H1 (cell line): ENCODE measurements around the gene RPP14. TPM values are rescaled to one million over a fixed set of nuclear protein-coding genes. Genes with fewer than 3 reads are reported as not detected.

Source experiments
- CTCF ChIA-PET: fragments of 300-600 bp; sonication (Branson Sonifier 250); formaldehyde crosslinking; loops from one replicate; lab custom pipeline; 2021; ENCODE audit not compliant: partially characterized antibody; lab: Charles Lee
- POLR2A ChIA-PET: fragments of 300-600 bp; sonication (Branson Sonifier 250); formaldehyde crosslinking; loops from one replicate; lab custom pipeline; 2021; ENCODE audit warnings: inconsistent platforms; ENCODE audit not compliant: partially characterized antibody; lab: Charles Lee
- DNase-seq, 2 experiments: peaks; one replicate each; pipeline versions ENCODE4 v3.0.0 to v3.0.0-alpha.2; 2010 to 2022; ENCODE audit warnings: low spot score in 2 of 2, low read depth in 1 of 2, mixed read lengths in 1 of 2
- FAIRE-seq: peaks from 2 replicates; lab custom pipeline; 2011; peaks lifted over from hg19 to GRCh38; lab: Jason Lieb, UNC
- H2AFZ ChIP-seq: 2 replicates; pipeline ENCODE4 v1.8.1; 2012; ENCODE audit warnings: low read length, inconsistent platforms
- H2AK5ac ChIP-seq: 2 replicates; pipeline ENCODE4 v1.6.1; 2013; ENCODE audit warnings: low read depth, low read length
- H2BK120ac ChIP-seq: replicated peaks from 2 replicates; pipeline ENCODE3; 2013; ENCODE audit warnings: low read depth, low read length, inconsistent platforms
- H2BK12ac ChIP-seq: 2 replicates; pipeline ENCODE4 v1.6.1; 2013; ENCODE audit warnings: low read depth, low read length
- H2BK15ac ChIP-seq: 2 replicates; pipeline ENCODE4 v1.6.1; 2013; ENCODE audit warnings: low read length
- H2BK20ac ChIP-seq: 2 replicates; pipeline ENCODE4 v1.6.1; 2013; ENCODE audit warnings: low read length
- H2BK5ac ChIP-seq: 2 replicates; pipeline ENCODE4 v1.6.1; 2013; ENCODE audit warnings: low read depth, low read length
- H3K14ac ChIP-seq: 2 replicates; pipeline ENCODE4 v1.6.1; 2013; ENCODE audit warnings: inconsistent platforms; ENCODE audit not compliant: insufficient read length
- H3K18ac ChIP-seq: 2 replicates; pipeline ENCODE4 v1.6.1; 2013; ENCODE audit warnings: low read length; ENCODE audit errors: extremely low read depth
- H3K23ac ChIP-seq: 2 replicates; pipeline ENCODE4 v1.6.1; 2013; ENCODE audit warnings: inconsistent platforms; ENCODE audit not compliant: insufficient read length
- H3K23me2 ChIP-seq: 2 replicates; pipeline ENCODE4 v1.6.1; 2013; ENCODE audit warnings: low read depth, low read length
- H3K27ac ChIP-seq: 2 replicates; pipeline ENCODE4 v1.6.1; 2011; ENCODE audit warnings: low read depth, low read length, inconsistent platforms
- H3K27me3 ChIP-seq, 4 experiments: replicated peaks in 1 of 4; 1 replicate in 1 of 4; 2 replicates in 3 of 4; pipeline versions ENCODE4 v1.6.1 to v1.8.1; 2011 to 2013; ENCODE audit warnings: low read length in 3 of 4, mild to moderate bottlenecking in 3 of 4, inconsistent platforms in 2 of 4, mixed read lengths in 2 of 4, moderate library complexity in 1 of 4; ENCODE audit not compliant: control insufficient read depth in 3 of 4, insufficient read depth in 3 of 4; ENCODE audit errors: extremely low read depth in 1 of 4
- H3K36me3 ChIP-seq, 4 experiments: 2 replicates each; pipeline versions ENCODE4 v1.6.1 to v1.8.1; 2011 to 2013; ENCODE audit warnings: mild to moderate bottlenecking in 4 of 4, low read length in 3 of 4, moderate library complexity in 2 of 4, control low read depth in 1 of 4, inconsistent platforms in 1 of 4; ENCODE audit not compliant: insufficient read depth in 4 of 4, control insufficient read depth in 2 of 4
- H3K4ac ChIP-seq: replicated peaks from 2 replicates; pipeline ENCODE3; 2013; ENCODE audit warnings: low read length, low read depth, mixed read lengths, inconsistent platforms; ENCODE audit not compliant: insufficient read length
- H3K4me1 ChIP-seq, 4 experiments: replicated peaks in 1 of 4; 1 replicate in 1 of 4; 2 replicates in 3 of 4; pipeline versions ENCODE4 v1.6.1 to v1.8.1; 2011 to 2013; ENCODE audit warnings: low read length in 3 of 4, inconsistent platforms in 2 of 4, mixed read lengths in 1 of 4; ENCODE audit not compliant: insufficient read depth in 4 of 4, control insufficient read depth in 3 of 4
- H3K4me2 ChIP-seq, 2 experiments: 2 replicates each; pipeline versions ENCODE4 v1.6.1 to v1.8.1; 2011 to 2013; ENCODE audit warnings: low read depth in 2 of 2, low read length in 2 of 2, control low read depth in 1 of 2, inconsistent platforms in 1 of 2, mild to moderate bottlenecking in 1 of 2; ENCODE audit not compliant: insufficient read depth in 1 of 2
- H3K4me3 ChIP-seq, 4 experiments: fragments of 200-600, 300-600 bp in 1 of 4; sonication (generic), shearing (Covaris generic), sonication (Bioruptor Twin) in 1 of 4; 2 replicates each; pipeline versions ENCODE4 v1.5.1 to v1.8.1; 2011 to 2016; ENCODE audit warnings: low read length in 4 of 4, low read depth in 3 of 4, control low read depth in 2 of 4, inconsistent platforms in 2 of 4, mild to moderate bottlenecking in 2 of 4, mixed read lengths in 1 of 4, moderate library complexity in 1 of 4; ENCODE audit not compliant: insufficient read depth in 2 of 4; ENCODE audit errors: extremely low read depth in 1 of 4
- H3K56ac ChIP-seq: replicated peaks from 2 replicates; pipeline ENCODE3; 2013; ENCODE audit warnings: low read depth, mild to moderate bottlenecking, mixed read lengths, low read length, inconsistent platforms; ENCODE audit not compliant: insufficient read length
- H3K79me1 ChIP-seq: 2 replicates; pipeline ENCODE4 v1.6.1; 2013; ENCODE audit warnings: low read depth, low read length, control low read depth
- H3K79me2 ChIP-seq, 2 experiments: 2 replicates each; pipeline versions ENCODE4 v1.6.1 to v1.8.1; 2012 to 2013; ENCODE audit warnings: low read length in 2 of 2, mild to moderate bottlenecking in 2 of 2, inconsistent platforms in 1 of 2; ENCODE audit not compliant: insufficient read depth in 2 of 2, control insufficient read depth in 1 of 2
- H3K9ac ChIP-seq, 4 experiments: replicated peaks in 1 of 4; 1 replicate in 1 of 4; 2 replicates in 3 of 4; pipeline versions ENCODE4 v1.6.1 to v1.8.1; 2011 to 2013; ENCODE audit warnings: low read depth in 3 of 4, low read length in 3 of 4, control low read depth in 2 of 4, mild to moderate bottlenecking in 2 of 4, moderate library complexity in 2 of 4, inconsistent platforms in 1 of 4; ENCODE audit errors: extremely low read depth in 1 of 4
- H3K9me3 ChIP-seq, 2 experiments: 2 replicates each; pipeline versions ENCODE4 v1.6.1 to v1.8.1; 2012 to 2013; ENCODE audit warnings: mild to moderate bottlenecking in 2 of 2, moderate library complexity in 2 of 2, control low read depth in 1 of 2, inconsistent platforms in 1 of 2, low read depth in 1 of 2, low read length in 1 of 2, mixed read lengths in 1 of 2; ENCODE audit not compliant: insufficient read depth in 2 of 2
- H4K20me1 ChIP-seq, 2 experiments: replicated peaks in 1 of 2; 2 replicates each; pipeline versions ENCODE3 to v1.8.1; 2011 to 2013; ENCODE audit warnings: inconsistent platforms in 2 of 2, low read length in 2 of 2, mild to moderate bottlenecking in 1 of 2; ENCODE audit not compliant: insufficient read depth in 2 of 2, control insufficient read depth in 1 of 2
- H4K5ac ChIP-seq: 2 replicates; pipeline ENCODE4 v1.6.1; 2013; ENCODE audit warnings: low read length, low read depth, mixed read lengths, inconsistent platforms; ENCODE audit not compliant: insufficient read length
- H4K8ac ChIP-seq: 2 replicates; pipeline ENCODE4 v1.8.0; 2013; ENCODE audit warnings: mild to moderate bottlenecking, moderate library complexity, low read length, inconsistent platforms; ENCODE audit not compliant: insufficient read depth; ENCODE audit errors: extremely low read depth
- H4K91ac ChIP-seq: replicated peaks from 2 replicates; pipeline ENCODE3; 2013; ENCODE audit warnings: low read length, mixed read lengths, inconsistent platforms; ENCODE audit not compliant: insufficient read length
- MAFK ChIP-seq: IDR thresholded peaks from 2 replicates; pipeline ENCODE4 v1.6.1; 2012; ENCODE audit warnings: low read depth, mild to moderate bottlenecking, improper control_type of control experiment, low read length
- WGBS, 2 experiments: shearing (Covaris generic) in 1 of 2; methylation state at CpG; one replicate each; pipeline versions ENCODE4 v1.1.6 to v1.1.7; 2013 to 2015; ENCODE audit warnings: low lambda C conversion rate in 2 of 2, mixed read lengths in 2 of 2, inconsistent platforms in 1 of 2, low coverage in 1 of 2, missing lambda C conversion rate in 1 of 2; ENCODE audit not compliant: insufficient replicate concordance in 2 of 2, insufficient coverage in 1 of 2, insufficient read length in 1 of 2; ENCODE audit errors: extremely low coverage in 1 of 2, missing lambda C conversion rate in 1 of 2; 5-methylcytosine and 5-hydroxymethylcytosine counted together
- polyA plus RNA-seq, 7 experiments: library from polyadenylated mRNA; depleted of rRNA in 3 of 7; stranded (reverse) in 5 of 7; unstranded in 2 of 7; fragments of >200 nt in 5 of 7; fragments of 200-250 nt in 2 of 7; gene quantifications; 1 replicate in 5 of 7; 2 replicates in 1 of 7; 4 replicates in 1 of 7; pipeline versions ENCODE4 v1.2.1 to v1.2.3, GENCODE V29; 2011 to 2013; ENCODE audit warnings: missing spikeins in 2 of 7, mixed read lengths in 2 of 7
- total RNA-seq: library from RNA; stranded (reverse); fragmentation: NEBNext Ultra II Directional; extraction: Animal tissue kit (Norgen Biotek cat#: 25700); gene quantifications from 2 replicates; pipeline ENCODE4 v1.2.1, GENCODE V29; 2021

RPP14 gene
- total and polyA plus RNA-seq, 2 of the 8 experiments (the other 6 are each of a cell fraction or from before 2014, with no cell fraction given): 11.7 to 23.4 TPM

GRCh38 chr3:58369038-58369437 lies 63.0 kb downstream of the RPP14 start:
- no peak overlapping the region for H3K18ac ChIP-seq
- H2BK20ac ChIP-seq: no peak overlapping the region
- H2BK12ac ChIP-seq: no peak overlapping the region
- H3K4me3 ChIP-seq: no peak overlapping the region
- H2BK5ac ChIP-seq: no peak overlapping the region
- 76% methylated on average over 1 of the region's 1 CpG; no CpG with 5 or more reads in 1 of the 2 experiments for WGBS, 2 experiments
- no peaks in the 10 kb centered on the region for H3K9me3 ChIP-seq
- no peak overlapping the region for H2AK5ac ChIP-seq
- no peak overlapping the region for H2BK120ac ChIP-seq
- no peak overlapping the region for H4K5ac ChIP-seq
- H3K4me1 ChIP-seq: no peaks in the 10 kb centered on the region; a peak in 2 of 7 replicates
- no peaks in the 10 kb centered on the region for H4K20me1 ChIP-seq
- ChIA-PET POLR2A (interaction anchor here (0.6 kb wide), 1 partner anchor 261 kb away, joined by 4 read pairs; no protein-coding TSS in a partner anchor), CTCF (no interaction called here)
- H3K4ac ChIP-seq: no peak overlapping the region
- H3K23me2 ChIP-seq: no peaks in the 10 kb centered on the region
- no peaks in the 10 kb centered on the region for H3K36me3 ChIP-seq
- H2BK15ac ChIP-seq: no peak overlapping the region
- H3K4me2 ChIP-seq: no peak overlapping the region
- no peak overlapping the region for H3K56ac ChIP-seq
- no peak for FAIRE-seq
- no peak overlapping the region for H2AFZ ChIP-seq
- H3K79me2 ChIP-seq: no peaks in the 10 kb centered on the region
- no peak overlapping the region for H3K9ac ChIP-seq
- H3K27ac ChIP-seq: no peak overlapping the region
- no peak overlapping the region for H3K23ac ChIP-seq
- H4K91ac ChIP-seq: no peak overlapping the region
- DNase-seq: no peak
- no peaks in the 10 kb centered on the region for H3K27me3 ChIP-seq
- no peaks in the 10 kb centered on the region for H3K79me1 ChIP-seq
- no peak overlapping the region for H3K14ac ChIP-seq
- no peak overlapping the region for H4K8ac ChIP-seq
- no peak for TF ChIP-seq MAFK
